Lower lobe of right lung (tissue), 2 donors: ENCODE measurements around the gene KRTAP4-16. TPM values are rescaled to one million over a fixed set of nuclear protein-coding genes. Genes with fewer than 3 reads are reported as not detected.
"Not testable (repeated sequence)": the region's sequence is repeated elsewhere in the genome, so short reads cannot be mapped to it uniquely, and the experiment has no call there.

Experiments
- ATAC-seq, 2 donors: fragments of 200-7000 bp; cut with Tn5 transposase; one replicate each; pipeline ENCODE4 v1.9.1; 2020 to 2022; ENCODE audit warnings: mild to moderate bottlenecking in 2 of 2, moderate library complexity in 2 of 2
- DNase-seq: peaks from one replicate; pipeline ENCODE4 v3.0.0-alpha.2; 2020
- H3K27ac ChIP-seq: fragments of 200-600 bp; one replicate; pipeline ENCODE4 v1.8.0; 2022
- H3K27me3 ChIP-seq: fragments of 200-600 bp; one replicate; pipeline ENCODE4 v1.8.0; 2022; ENCODE audit warnings: low read depth
- H3K36me3 ChIP-seq: fragments of 200-600 bp; one replicate; pipeline ENCODE4 v1.8.0; 2022; ENCODE audit warnings: mild to moderate bottlenecking
- H3K4me1 ChIP-seq: fragments of 200-600 bp; one replicate; pipeline ENCODE4 v1.8.0; 2022
- H3K4me3 ChIP-seq: fragments of 200-600 bp; one replicate; pipeline ENCODE4 v1.8.0; 2022; ENCODE audit warnings: mild to moderate bottlenecking
- H3K9me3 ChIP-seq: fragments of 200-600 bp; one replicate; pipeline ENCODE4 v1.8.0; 2022
- intact Hi-C: fragments of 100-400 bp; cut with DNase I; formaldehyde crosslinking; loops from one replicate; pipeline ENCODE4 v1.11.0; 2022
- total RNA-seq: library from RNA; stranded (reverse); fragmentation: NEBNext Ultra II Directional; extraction: Animal tissue kit (Norgen Biotek cat#: 25700); gene quantifications from one replicate; pipeline ENCODE4 v1.2.1, GENCODE V29; 2021
- TF ChIP-seq, protein P1 (sequence below): fragments of 200-600 bp; IDR thresholded peaks from one replicate; pipeline ENCODE4 v1.8.0; 2022; ENCODE audit warnings: antibody characterized with exemption, mild to moderate bottlenecking
- donor health status: DM: no; HTN: yes; CAD: no; lungs with severe emphysema.

KRTAP4-16 gene
- total RNA-seq, 1 donor from 2014 or later: not detected

DNA sequence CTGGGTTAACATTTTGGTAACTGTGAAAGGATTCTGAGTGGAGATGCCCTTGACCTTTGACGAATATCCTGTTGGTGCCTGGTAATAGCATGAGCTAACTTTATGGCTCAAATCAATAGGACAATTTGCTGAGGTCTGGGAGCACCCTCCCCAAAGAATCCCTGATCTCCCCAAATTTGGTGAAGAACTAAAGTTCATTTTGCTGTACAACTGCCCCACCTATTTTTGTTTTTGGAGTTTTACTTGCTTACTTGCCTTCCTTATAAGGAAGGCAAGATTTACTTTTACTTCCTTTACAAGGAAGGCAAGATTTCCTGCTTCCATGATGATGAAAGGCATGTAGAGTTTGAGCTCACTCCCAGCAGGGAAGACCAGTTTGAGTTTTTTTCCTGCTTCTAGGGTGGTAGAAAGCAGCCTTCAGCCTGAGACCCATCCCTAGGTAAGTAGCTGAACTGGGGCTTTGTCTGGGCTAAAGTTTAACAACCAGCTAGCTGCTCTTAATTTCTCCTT is 6.0 kb upstream of the KRTAP4-16 start:
- H3K4me3 ChIP-seq: no peak overlapping the region
- no peaks in the 10 kb centered on the region for H3K9me3 ChIP-seq
- ATAC-seq (no peak), DNase-seq (no peak)
- H3K36me3 ChIP-seq: no peaks in the 10 kb centered on the region
- H3K27me3 ChIP-seq: no peaks in the 10 kb centered on the region
- no peak overlapping the region for H3K27ac ChIP-seq
- no peaks in the 10 kb centered on the region for H3K4me1 ChIP-seq
- TF ChIP-seq, protein P1, sequence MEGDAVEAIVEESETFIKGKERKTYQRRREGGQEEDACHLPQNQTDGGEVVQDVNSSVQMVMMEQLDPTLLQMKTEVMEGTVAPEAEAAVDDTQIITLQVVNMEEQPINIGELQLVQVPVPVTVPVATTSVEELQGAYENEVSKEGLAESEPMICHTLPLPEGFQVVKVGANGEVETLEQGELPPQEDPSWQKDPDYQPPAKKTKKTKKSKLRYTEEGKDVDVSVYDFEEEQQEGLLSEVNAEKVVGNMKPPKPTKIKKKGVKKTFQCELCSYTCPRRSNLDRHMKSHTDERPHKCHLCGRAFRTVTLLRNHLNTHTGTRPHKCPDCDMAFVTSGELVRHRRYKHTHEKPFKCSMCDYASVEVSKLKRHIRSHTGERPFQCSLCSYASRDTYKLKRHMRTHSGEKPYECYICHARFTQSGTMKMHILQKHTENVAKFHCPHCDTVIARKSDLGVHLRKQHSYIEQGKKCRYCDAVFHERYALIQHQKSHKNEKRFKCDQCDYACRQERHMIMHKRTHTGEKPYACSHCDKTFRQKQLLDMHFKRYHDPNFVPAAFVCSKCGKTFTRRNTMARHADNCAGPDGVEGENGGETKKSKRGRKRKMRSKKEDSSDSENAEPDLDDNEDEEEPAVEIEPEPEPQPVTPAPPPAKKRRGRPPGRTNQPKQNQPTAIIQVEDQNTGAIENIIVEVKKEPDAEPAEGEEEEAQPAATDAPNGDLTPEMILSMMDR: no peak
- intact Hi-C loops: no loop called here

DNA sequence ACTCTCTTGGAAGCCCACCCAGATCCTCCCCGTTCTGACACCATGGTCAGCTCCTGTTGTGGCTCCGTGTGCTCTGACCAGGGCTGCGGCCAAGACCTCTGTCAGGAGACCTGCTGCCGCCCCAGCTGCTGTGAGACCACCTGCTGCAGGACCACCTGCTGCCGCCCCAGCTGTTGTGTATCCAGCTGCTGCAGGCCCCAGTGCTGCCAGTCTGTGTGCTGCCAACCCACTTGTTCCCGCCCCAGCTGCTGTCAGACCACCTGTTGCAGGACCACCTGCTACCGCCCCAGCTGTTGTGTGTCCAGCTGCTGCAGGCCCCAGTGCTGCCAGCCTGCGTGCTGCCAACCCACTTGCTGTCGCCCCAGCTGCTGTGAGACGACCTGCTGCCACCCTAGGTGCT is 3.3 kb upstream of the KRTAP4-16 start, which contains the start of gene KRTAP4-9:
TSS of gene KRTAP4-9 (plus strand) at position 43 of the 400 bp plus-strand sequence. CDS start at position 43, 0 bp downstream.
- H3K27ac ChIP-seq, H3K9me3 ChIP-seq, H3K4me1 ChIP-seq, intact Hi-C loops, H3K27me3 ChIP-seq, DNase-seq, H3K4me3 ChIP-seq, ATAC-seq, H3K36me3 ChIP-seq: not testable (repeated sequence)

DNA sequence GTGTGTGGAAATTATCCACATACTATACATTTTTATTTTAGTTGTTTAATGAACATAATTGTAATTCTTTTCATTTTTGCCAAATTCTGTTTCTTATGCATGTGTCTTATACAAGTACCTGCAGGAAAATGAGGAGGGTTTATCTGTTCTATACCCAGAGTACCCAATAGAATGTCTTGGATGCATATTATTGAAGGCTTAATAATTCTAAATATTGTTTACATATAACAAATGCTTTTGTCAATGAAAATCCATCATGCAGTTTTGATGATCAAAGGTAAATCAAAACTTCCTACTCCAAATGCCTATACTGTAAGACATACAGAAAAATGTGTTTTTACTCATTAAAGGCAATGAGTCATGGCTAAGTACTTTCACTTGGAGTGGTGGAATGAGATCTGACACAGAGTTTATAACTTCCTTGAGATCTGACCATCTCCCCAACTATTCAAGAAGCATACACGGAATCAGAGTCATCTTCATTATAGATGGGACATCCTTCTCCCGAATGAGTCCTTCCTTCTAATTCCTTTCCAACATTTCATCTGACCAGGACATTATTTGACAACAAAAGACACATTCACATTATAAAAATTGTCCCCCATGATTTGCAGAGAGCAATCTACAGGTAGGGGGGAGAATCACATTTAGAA is 2.5 kb upstream of the KRTAP4-16 start:
- H3K9me3 ChIP-seq, H3K4me1 ChIP-seq, H3K27me3 ChIP-seq, H3K36me3 ChIP-seq, H3K4me3 ChIP-seq, ATAC-seq, DNase-seq, H3K27ac ChIP-seq, intact Hi-C loops: not testable (repeated sequence)

DNA sequence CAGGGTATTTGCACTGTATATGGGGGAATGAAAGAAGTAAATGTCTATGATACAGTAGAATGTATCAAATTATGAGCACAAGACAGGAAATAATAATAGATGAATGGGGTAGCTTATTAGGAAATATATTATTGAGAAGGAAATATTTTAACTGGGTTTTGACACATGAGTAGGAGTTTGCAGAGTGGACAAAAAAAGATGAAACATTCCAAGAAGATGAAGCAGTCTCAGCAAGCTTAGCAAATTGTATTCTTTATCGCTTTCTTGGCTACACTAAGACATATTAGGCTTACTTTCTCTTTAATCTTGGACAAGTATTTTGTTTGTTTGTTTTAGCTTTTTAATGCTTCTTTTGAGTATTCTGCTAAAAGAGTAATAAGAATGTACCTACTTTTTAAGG is 1.9 kb upstream of the KRTAP4-16 start:
- TF ChIP-seq, protein P1: no peak
- H3K4me3 ChIP-seq: no peak overlapping the region
- H3K4me1 ChIP-seq: no peaks in the 10 kb centered on the region
- no peaks in the 10 kb centered on the region for H3K36me3 ChIP-seq
- ATAC-seq (no peak), DNase-seq (no peak)
- no peak overlapping the region for H3K27ac ChIP-seq
- intact Hi-C loops: no loop called here
- no peaks in the 10 kb centered on the region for H3K9me3 ChIP-seq
- no peaks in the 10 kb centered on the region for H3K27me3 ChIP-seq

DNA sequence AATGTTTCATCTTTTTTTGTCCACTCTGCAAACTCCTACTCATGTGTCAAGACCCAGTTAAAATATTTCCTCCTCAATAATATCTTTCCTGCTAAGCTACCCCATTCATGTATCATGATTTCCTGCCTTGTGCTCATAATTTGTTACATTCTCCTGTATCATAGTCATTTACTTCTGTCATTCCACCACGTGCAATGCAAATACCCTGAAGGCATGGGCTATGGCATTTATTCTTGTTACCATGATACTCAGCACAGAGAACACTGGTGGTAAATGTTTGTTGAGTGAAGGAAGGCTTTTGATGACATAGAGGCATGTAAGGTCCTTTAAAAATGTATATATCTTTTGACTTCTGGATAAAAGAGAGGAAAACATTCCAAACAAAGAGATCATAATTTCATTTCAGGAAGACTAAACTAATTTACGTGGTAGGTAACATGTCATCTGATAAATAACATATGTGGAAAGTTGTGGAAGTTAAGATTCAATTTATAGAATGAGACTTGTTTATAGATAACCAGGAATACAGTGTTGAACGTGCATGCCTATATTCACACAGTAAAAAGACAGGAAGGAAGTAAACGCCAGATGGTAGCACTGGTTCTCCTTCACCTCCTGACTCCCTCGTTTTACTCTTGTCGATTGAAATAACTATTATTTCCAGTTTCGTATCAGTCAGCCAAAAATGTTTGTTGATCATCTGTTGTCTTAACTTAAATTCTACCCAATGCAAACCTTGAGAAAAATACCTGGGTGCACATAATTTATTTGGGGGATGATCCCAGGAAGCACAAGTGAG is 2.1 kb downstream of the KRTAP4-16 start:
- H3K4me3 ChIP-seq, DNase-seq, intact Hi-C loops: not testable (repeated sequence)

DNA sequence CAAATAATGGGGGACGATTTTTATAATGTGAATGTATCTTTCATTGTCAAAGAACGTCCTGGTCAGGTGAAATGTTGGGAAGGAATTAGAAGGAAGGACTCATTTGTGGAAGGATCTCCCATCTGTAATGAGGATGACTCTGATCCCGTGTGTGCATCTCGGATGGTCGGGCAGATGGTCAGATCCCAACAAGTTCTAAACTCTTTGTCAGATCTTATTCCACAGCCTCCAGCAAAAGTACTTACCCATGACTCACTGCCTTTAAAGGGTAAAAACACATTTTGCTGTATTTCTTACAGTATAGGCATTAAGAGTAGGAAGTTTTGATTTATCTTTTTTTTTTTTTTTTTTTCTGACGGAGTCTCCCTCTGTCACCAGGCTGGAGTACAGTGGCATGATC is 3.5 kb downstream of the KRTAP4-16 start:
- Histone ChIP-seq H3K27me3 (peaks cover 3% of the 10 kb centered on the region), H3K36me3 (no peaks in the 10 kb centered on the region), H3K9me3 (no peaks in the 10 kb centered on the region), H3K27ac (no peak overlapping the region), H3K4me1 (no peaks in the 10 kb centered on the region), H3K4me3 (no peak overlapping the region)
- ATAC-seq (no peak), DNase-seq (no peak)
- TF ChIP-seq, protein P1: no peak
- intact Hi-C loops: no loop called here

More for the DNA sequence above, 2.1 kb downstream of the KRTAP4-16 start:
- ATAC-seq, H3K9me3 ChIP-seq, H3K27me3 ChIP-seq, H3K4me1 ChIP-seq, H3K27ac ChIP-seq, H3K36me3 ChIP-seq: not testable (repeated sequence)

DNA sequence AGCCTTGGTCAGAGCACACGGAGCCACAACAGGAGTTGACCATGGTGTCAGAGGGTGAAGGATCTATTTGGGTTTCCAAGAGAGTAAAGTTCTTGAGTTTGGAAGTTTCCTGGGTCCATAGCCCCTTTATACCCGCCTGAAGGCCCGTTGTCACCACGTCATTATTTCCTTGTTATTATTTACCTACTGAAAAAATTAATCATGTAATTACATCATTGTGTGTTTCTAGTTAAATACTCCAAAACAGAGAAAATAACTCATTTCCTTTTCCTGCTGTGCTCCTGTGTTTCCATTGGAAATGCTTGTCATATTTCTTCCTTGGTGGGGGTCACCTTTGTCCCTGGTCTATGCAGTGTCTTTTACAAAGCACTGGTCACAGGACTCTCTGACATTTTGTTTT is 4.0 kb downstream of the KRTAP4-16 start, which contains the start of gene KRTAP4-8:
TSS of gene KRTAP4-8 (minus strand) at position 101 of the 400 bp plus-strand sequence. CDS start at position 43, 58 bp downstream.
- H3K27me3 ChIP-seq: peaks cover 3% of the 10 kb centered on the region
- H3K27ac ChIP-seq: no peak within 1 kb of the TSS
- ATAC-seq (no peak), DNase-seq (no peak)
- intact Hi-C loops: no loop called here
- no peak within 1 kb of the TSS for H3K4me3 ChIP-seq
- TF ChIP-seq, protein P1: no peak
- H3K9me3 ChIP-seq: no peaks in the 10 kb centered on the region
- H3K4me1 ChIP-seq: no peaks in the 10 kb centered on the region
- no peaks in the 10 kb centered on the region for H3K36me3 ChIP-seq
